Left colon (tissue), 2 donors: Measurements from ENCODE around the gene TMEM121B. TPM values are rescaled to one million over a fixed set of nuclear protein-coding genes. Genes with fewer than 3 reads are reported as not detected.

ENCODE experiments used
- ATAC-seq: fragments of 200-7000 bp; cut with Tn5 transposase; one replicate; pipeline ENCODE4 v1.9.1; 2020; ENCODE audit warnings: mild to moderate bottlenecking, moderate library complexity
- DNase-seq, 2 donors: peaks; one replicate each; pipeline ENCODE4 v3.0.0-alpha.2; 2020
- intact Hi-C, 2 donors: fragments of 100-400 bp; cut with DNase I in 1 of 2; cut with micrococcal nuclease in 1 of 2; formaldehyde crosslinking; loops; one replicate each; pipeline versions ENCODE4 v1.11.2 to v1.14.0; 2022; cut with DNase I, micrococcal nuclease
- total RNA-seq, 2 donors: library from RNA; stranded (reverse); fragmentation: NEBNext Ultra II Directional; extraction: Animal tissue kit (Norgen Biotek cat#: 25700); gene quantifications; one replicate each; pipeline ENCODE4 v1.2.1, GENCODE V29; 2021
- donor health status: DM: no; HTN: no; CAD: no.
- donor health status: DM: yes; HTN: yes; CAD: no.

Gene TMEM121B
- total RNA-seq, 2 donors from 2014 or later, result 0.15 to 0.42 TPM

- intact Hi-C loops, result no loop called here
- no peak for DNase-seq
- ATAC-seq, result no peak
These were observed 16.7 kb downstream of the TMEM121B start for GRCh38 chr22:17104336-17104935.

GRCh38 chr22:17103351-17103750 lies 17.8 kb downstream of the TMEM121B start:
- ATAC-seq, result no peak
- intact Hi-C loops, result no loop called here

GRCh38 chr22:17102297-17102667 lies 18.9 kb downstream of the TMEM121B start:
- no peak for DNase-seq
- intact Hi-C loops, result no loop called here
- ATAC-seq, result no peak

More at GRCh38 chr22:17103351-17103750, 17.8 kb downstream of the TMEM121B start:
- DNase-seq, result no peak

- ATAC-seq (no peak), DNase-seq (no peak)
- intact Hi-C loops, result no loop called here
These were observed 19.5 kb downstream of the TMEM121B start for GRCh38 chr22:17101475-17102296.

GRCh38 chr22:17100621-17101020 lies 20.5 kb downstream of the TMEM121B start:
- no peak for ATAC-seq
- DNase-seq, result no peak
- intact Hi-C loops, result no loop called here

GRCh38 chr22:17098379-17098819 lies 22.8 kb downstream of the TMEM121B start:
- no peak for DNase-seq
- intact Hi-C loops, result loop anchor here in 1 of 2 donors (10.0 kb wide), 1 partner anchor 56 kb away; the partner anchor contains the start of gene HDHD5
- no peak for ATAC-seq

GRCh38 chr22:17097701-17098100 lies 23.5 kb downstream of the TMEM121B start:
- intact Hi-C loops, result loop anchor here in 1 of 2 donors (10.0 kb wide), 1 partner anchor 57 kb away; the partner anchor contains the start of gene HDHD5
- ATAC-seq, result no peak
- no peak for DNase-seq

- ATAC-seq (no peak), DNase-seq (no peak)
- intact Hi-C loops, result loop anchor here in 1 of 2 donors (10.0 kb wide), 1 partner anchor 58 kb away; the partner anchor contains the start of gene HDHD5
These were observed 24.1 kb downstream of the TMEM121B start for GRCh38 chr22:17097062-17097461.

- intact Hi-C loops, result loop anchor here in 1 of 2 donors (10.0 kb wide), 1 partner anchor 59 kb away; the partner anchor contains the start of gene HDHD5
These were observed 25.1 kb downstream of the TMEM121B start for GRCh38 chr22:17096071-17096470.

GRCh38 chr22:17095538-17095937 lies 25.6 kb downstream of the TMEM121B start:
- intact Hi-C loops, result loop anchor here in 1 of 2 donors (10.0 kb wide), 1 partner anchor 59 kb away; the partner anchor contains the start of gene HDHD5
- no peak for DNase-seq
- no peak for ATAC-seq

More at GRCh38 chr22:17096071-17096470, 25.1 kb downstream of the TMEM121B start:
- no peak for DNase-seq
- no peak for ATAC-seq

GRCh38 chr22:17093081-17093480 lies 28.1 kb downstream of the TMEM121B start:
- intact Hi-C loops, result loop anchor here in 1 of 2 donors (10.0 kb wide), 1 partner anchor 62 kb away; the partner anchor contains the start of gene HDHD5
- no peak for DNase-seq

GRCh38 chr22:17091851-17092250 lies 29.3 kb downstream of the TMEM121B start:
- intact Hi-C loops, result loop anchor here in 1 of 2 donors (10.0 kb wide), 1 partner anchor 63 kb away; the partner anchor contains the start of gene HDHD5
- no peak for DNase-seq
- ATAC-seq, result no peak

More at GRCh38 chr22:17093081-17093480, 28.1 kb downstream of the TMEM121B start:
- no peak for ATAC-seq

- ATAC-seq (no peak), DNase-seq (no peak)
- intact Hi-C loops, result loop anchor here in 1 of 2 donors (10.0 kb wide), 1 partner anchor 64 kb away; the partner anchor contains the start of gene HDHD5
These were observed 30.6 kb downstream of the TMEM121B start for GRCh38 chr22:17090550-17090949.

GRCh38 chr22:17087498-17088131 lies 33.5 kb downstream of the TMEM121B start:
- DNase-seq, result no peak

GRCh38 chr22:17086788-17087497 lies 34.2 kb downstream of the TMEM121B start:
- intact Hi-C loops, result no loop called here
- DNase-seq (no peak), ATAC-seq (no peak)

More at GRCh38 chr22:17087498-17088131, 33.5 kb downstream of the TMEM121B start:
- ATAC-seq, result no peak
- intact Hi-C loops, result no loop called here

- intact Hi-C loops, result no loop called here
- no peak for DNase-seq
- no peak for ATAC-seq
These were observed 34.9 kb downstream of the TMEM121B start for GRCh38 chr22:17086296-17086695.

GRCh38 chr22:17085277-17086181 lies 35.6 kb downstream of the TMEM121B start:
- DNase-seq (peak in 1 of 2 donors; percentile 55), ATAC-seq (peak; percentile 62)
- intact Hi-C loops, result no loop called here
